ENCODE measurements around the gene GP9.

- TF ChIP-seq CTCF (IDR thresholded peaks at IDR 0.05) (no peak), POLR2A (IDR thresholded peaks at IDR 0.05) (no peak)
Measured at GRCh38 chr3:129056451-129057173, 4.0 kb upstream of the GP9 start.
